GM23338 (cell line): ENCODE results near the gene RRP1. TPM values are rescaled to one million over a fixed set of nuclear protein-coding genes. Genes with fewer than 3 reads are reported as not detected.

Source experiments
- ATAC-seq: fragments of 200-7000 bp; cut with Tn5 transposase; 3 replicates; pipeline ENCODE4 v1.9.1; 2020
- DNase-seq: peaks from one replicate; pipeline ENCODE4 v3.0.0-alpha.2; 2015; ENCODE audit warnings: low spot score
- H2AFZ ChIP-seq: fragments of 200-600 bp; sonication (generic); 2 replicates; pipeline ENCODE4 v1.8.0; 2016; ENCODE audit warnings: antibody characterized with exemption, mild to moderate bottlenecking, moderate library complexity
- H3F3A ChIP-seq: fragments of 200-600 bp; sonication (generic); replicated peaks from 2 replicates; pipeline ENCODE4 v1.8.0; 2017; ENCODE audit warnings: antibody characterized with exemption, mixed run types, low read depth
- H3K27ac ChIP-seq: fragments of 200-600 bp; sonication (generic); 2 replicates; pipeline ENCODE4 v1.6.1; 2016; ENCODE audit warnings: low read depth
- H3K27me3 ChIP-seq: fragments of 200-600 bp; sonication (generic); 2 replicates; pipeline ENCODE4 v1.8.0; 2016; ENCODE audit warnings: mild to moderate bottlenecking, mixed run types, moderate library complexity; ENCODE audit not compliant: insufficient read depth
- H3K36me3 ChIP-seq: fragments of 200-600 bp; sonication (generic); 2 replicates; pipeline ENCODE4 v1.8.0; 2016; ENCODE audit warnings: mild to moderate bottlenecking; ENCODE audit not compliant: insufficient read depth
- H3K4me1 ChIP-seq: fragments of 200-600 bp; sonication (generic); 2 replicates; pipeline ENCODE4 v1.8.0; 2016; ENCODE audit warnings: mild to moderate bottlenecking, moderate library complexity; ENCODE audit not compliant: insufficient read depth
- H3K4me2 ChIP-seq: fragments of 200-600 bp; sonication (generic); 2 replicates; pipeline ENCODE4 v1.7.1; 2017; ENCODE audit warnings: mixed run types
- H3K4me3 ChIP-seq: fragments of 200-600 bp; sonication (generic); 2 replicates; pipeline ENCODE4 v1.6.1; 2016; ENCODE audit warnings: mixed run types
- H3K79me2 ChIP-seq: fragments of 200-600 bp; sonication (generic); replicated peaks from 2 replicates; pipeline ENCODE4 v1.8.0; 2017; ENCODE audit warnings: mild to moderate bottlenecking; ENCODE audit not compliant: insufficient read depth
- H3K9me2 ChIP-seq: fragments of 200-600 bp; sonication (generic); 2 replicates; pipeline ENCODE4 v1.8.0; 2017; ENCODE audit not compliant: insufficient read depth
- H4K20me1 ChIP-seq: fragments of 200-600 bp; sonication (generic); replicated peaks from 2 replicates; pipeline ENCODE4 v1.8.0; 2017; ENCODE audit warnings: mild to moderate bottlenecking; ENCODE audit not compliant: insufficient read depth
- H3K27ac Mint-ChIP-seq: 2 replicates; pipeline ENCODE4 v1.8.0; 2020; ENCODE audit warnings: inconsistent platforms, mild to moderate bottlenecking, moderate library complexity, mixed read lengths
- H3K27me3 Mint-ChIP-seq: 3 replicates; pipeline ENCODE4 v1.8.0; 2022; ENCODE audit warnings: low read depth, mild to moderate bottlenecking, moderate library complexity, mixed read lengths, inconsistent platforms; ENCODE audit not compliant: insufficient read depth, poor library complexity
- H3K36me3 Mint-ChIP-seq: 3 replicates; pipeline ENCODE4 v1.8.0; 2021; ENCODE audit warnings: low read depth, mild to moderate bottlenecking, inconsistent platforms, moderate library complexity, mixed read lengths
- H3K4me1 Mint-ChIP-seq: 3 replicates; pipeline ENCODE4 v1.8.0; 2020; ENCODE audit warnings: mild to moderate bottlenecking, inconsistent platforms, mixed read lengths
- H3K4me3 Mint-ChIP-seq: 3 replicates; pipeline ENCODE4 v1.8.0; 2021; ENCODE audit warnings: moderate library complexity, mild to moderate bottlenecking, inconsistent platforms, mixed read lengths
- H3K9me3 Mint-ChIP-seq: 3 replicates; pipeline ENCODE4 v1.8.0; 2020; ENCODE audit warnings: moderate library complexity, mild to moderate bottlenecking, inconsistent platforms, mixed read lengths
- CREB1 ChIP-seq: fragments of 250-450 bp; sonication (Bioruptor Pico); IDR thresholded peaks from 2 replicates; pipeline ENCODE4 v1.5.0; 2020; ENCODE audit warnings: low read depth, mild to moderate bottlenecking, moderate library complexity
- EZH2 ChIP-seq: fragments of 200-600 bp; sonication (generic); IDR thresholded peaks from one replicate; pipeline ENCODE4 v1.8.0; 2017; ENCODE audit warnings: antibody characterized with exemption, mild to moderate bottlenecking, low read depth; ENCODE audit not compliant: unreplicated experiment
- EZH2phosphoT487 ChIP-seq: fragments of 200-600 bp; sonication (generic); IDR thresholded peaks from one replicate; pipeline ENCODE4 v1.8.1; 2018; ENCODE audit warnings: antibody characterized with exemption; ENCODE audit not compliant: unreplicated experiment
- JUNB ChIP-seq: IDR thresholded peaks from one replicate; pipeline ENCODE4 v1.6.1; 2016; ENCODE audit warnings: antibody characterized with exemption; ENCODE audit not compliant: unreplicated experiment
- NANOG ChIP-seq: IDR thresholded peaks from 2 replicates; pipeline ENCODE4 v1.6.1; 2016; ENCODE audit warnings: antibody characterized with exemption, borderline replicate concordance
- POLR2AphosphoS5 ChIP-seq: IDR thresholded peaks from 2 replicates; pipeline ENCODE4 v1.6.1; 2016; ENCODE audit warnings: antibody characterized with exemption, low read depth
- STAT1 ChIP-seq: IDR thresholded peaks from one replicate; pipeline ENCODE4 v1.6.1; 2016; ENCODE audit warnings: antibody characterized with exemption; ENCODE audit not compliant: unreplicated experiment
- ZNF114 ChIP-seq: fragments of 250-450 bp; sonication (Bioruptor Pico); IDR thresholded peaks from 2 replicates; pipeline ENCODE4 v1.5.0; 2020; ENCODE audit warnings: mild to moderate bottlenecking, moderate library complexity
- ZNF331 ChIP-seq: fragments of 250-450 bp; sonication (Bioruptor Pico); IDR thresholded peaks from 2 replicates; pipeline ENCODE4 v1.5.0; 2020; ENCODE audit warnings: low read depth, mild to moderate bottlenecking, moderate library complexity
- polyA plus RNA-seq: library from polyadenylated mRNA; unstranded; fragments of >200 nt; fragmentation: Nextera tagmentation; extraction: Ambion mirVana; gene quantifications from 2 replicates; pipeline ENCODE4 v1.2.1, GENCODE V29; 2016
- total RNA-seq: library from RNA; depleted of rRNA; stranded (reverse); fragments of >200 nt; shearing (Covaris generic); gene quantifications from 2 replicates; pipeline ENCODE4 v1.2.3, GENCODE V29; 2014
- TF ChIP-seq, protein P1 (sequence below): IDR thresholded peaks from one replicate; pipeline ENCODE4 v1.6.1; 2018; ENCODE audit warnings: antibody characterized with exemption; ENCODE audit not compliant: unreplicated experiment
- TF ChIP-seq, protein P2 (sequence below), 2 experiments: fragments of 200-600 bp in 1 of 2; sonication (generic) in 1 of 2; conservative IDR thresholded peaks; 2 replicates each; pipeline versions ENCODE4 v1.5.1 to v1.6.1; 2016 to 2017; ENCODE audit warnings: antibody characterized with exemption in 2 of 2, low read depth in 2 of 2, mild to moderate bottlenecking in 2 of 2, moderate library complexity in 1 of 2
- TF ChIP-seq, protein P3 (sequence below): fragments of 250-450 bp; sonication (Bioruptor Pico); IDR thresholded peaks from 2 replicates; pipeline ENCODE4 v1.5.0; 2020; ENCODE audit warnings: mild to moderate bottlenecking, moderate library complexity
- TF ChIP-seq, protein P4 (sequence below): IDR thresholded peaks from 2 replicates; pipeline ENCODE4 v1.6.1; 2016; ENCODE audit warnings: antibody characterized with exemption

Gene RRP1
- total and polyA plus RNA-seq, 2 experiments from 2014 or later: 36.5 to 63.5 TPM

DNA sequence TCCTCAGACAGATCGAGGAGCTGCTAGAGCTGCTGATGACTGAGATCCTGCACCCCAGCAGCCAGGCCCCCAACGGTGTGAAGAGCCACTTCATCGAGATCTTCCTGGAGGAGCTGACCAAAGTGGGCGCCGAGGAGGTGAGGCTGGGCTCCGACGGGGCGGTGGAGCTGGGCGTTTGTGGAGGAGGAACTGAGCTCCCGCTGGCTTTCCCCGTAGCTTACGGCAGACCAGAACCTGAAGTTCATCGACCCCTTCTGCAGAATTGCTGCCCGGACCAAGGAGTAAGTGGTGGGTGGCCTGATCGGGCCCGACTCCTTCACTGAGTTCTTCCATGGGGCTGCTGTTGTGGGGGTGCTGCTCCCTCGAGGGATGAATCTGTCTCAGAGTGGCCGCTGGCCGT lies 8.0 kb downstream of the RRP1 start:
- H3K4me3 Mint-ChIP-seq: no peak overlapping the region
- H3K27me3 ChIP-seq: no peaks in the 10 kb centered on the region
- peaks cover 34% of the 10 kb centered on the region for H3K36me3 ChIP-seq
- peaks cover 4% of the 10 kb centered on the region for H4K20me1 ChIP-seq
- H3K9me3 Mint-ChIP-seq: no peaks in the 10 kb centered on the region
- H3K27me3 Mint-ChIP-seq: peaks cover 17% of the 10 kb centered on the region
- ATAC-seq: no peak
- peaks cover 23% of the 10 kb centered on the region for H3K79me2 ChIP-seq
- no peaks in the 10 kb centered on the region for H3K4me1 Mint-ChIP-seq
- H3K27ac Mint-ChIP-seq: no peak overlapping the region
- H3K36me3 Mint-ChIP-seq: peaks cover 97% of the 10 kb centered on the region
- no peaks in the 10 kb centered on the region for H3K4me1 ChIP-seq
- H3K4me2 ChIP-seq: no peak overlapping the region
- H3K4me3 ChIP-seq: no peak overlapping the region
- no peak for DNase-seq
- H3K27ac ChIP-seq: no peak overlapping the region
- TF ChIP-seq EZH2 (no peak), EZH2phosphoT487 (no peak), POLR2AphosphoS5 (no peak), JUNB (no peak), NANOG (no peak), ZNF114 (CRISPR knock-in tag) (no peak), CREB1 (no peak), ZNF331 (CRISPR knock-in tag) (no peak), STAT1 (no peak)
- TF ChIP-seq, protein P1, sequence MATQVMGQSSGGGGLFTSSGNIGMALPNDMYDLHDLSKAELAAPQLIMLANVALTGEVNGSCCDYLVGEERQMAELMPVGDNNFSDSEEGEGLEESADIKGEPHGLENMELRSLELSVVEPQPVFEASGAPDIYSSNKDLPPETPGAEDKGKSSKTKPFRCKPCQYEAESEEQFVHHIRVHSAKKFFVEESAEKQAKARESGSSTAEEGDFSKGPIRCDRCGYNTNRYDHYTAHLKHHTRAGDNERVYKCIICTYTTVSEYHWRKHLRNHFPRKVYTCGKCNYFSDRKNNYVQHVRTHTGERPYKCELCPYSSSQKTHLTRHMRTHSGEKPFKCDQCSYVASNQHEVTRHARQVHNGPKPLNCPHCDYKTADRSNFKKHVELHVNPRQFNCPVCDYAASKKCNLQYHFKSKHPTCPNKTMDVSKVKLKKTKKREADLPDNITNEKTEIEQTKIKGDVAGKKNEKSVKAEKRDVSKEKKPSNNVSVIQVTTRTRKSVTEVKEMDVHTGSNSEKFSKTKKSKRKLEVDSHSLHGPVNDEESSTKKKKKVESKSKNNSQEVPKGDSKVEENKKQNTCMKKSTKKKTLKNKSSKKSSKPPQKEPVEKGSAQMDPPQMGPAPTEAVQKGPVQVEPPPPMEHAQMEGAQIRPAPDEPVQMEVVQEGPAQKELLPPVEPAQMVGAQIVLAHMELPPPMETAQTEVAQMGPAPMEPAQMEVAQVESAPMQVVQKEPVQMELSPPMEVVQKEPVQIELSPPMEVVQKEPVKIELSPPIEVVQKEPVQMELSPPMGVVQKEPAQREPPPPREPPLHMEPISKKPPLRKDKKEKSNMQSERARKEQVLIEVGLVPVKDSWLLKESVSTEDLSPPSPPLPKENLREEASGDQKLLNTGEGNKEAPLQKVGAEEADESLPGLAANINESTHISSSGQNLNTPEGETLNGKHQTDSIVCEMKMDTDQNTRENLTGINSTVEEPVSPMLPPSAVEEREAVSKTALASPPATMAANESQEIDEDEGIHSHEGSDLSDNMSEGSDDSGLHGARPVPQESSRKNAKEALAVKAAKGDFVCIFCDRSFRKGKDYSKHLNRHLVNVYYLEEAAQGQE: no peak
- TF ChIP-seq, protein P2, sequence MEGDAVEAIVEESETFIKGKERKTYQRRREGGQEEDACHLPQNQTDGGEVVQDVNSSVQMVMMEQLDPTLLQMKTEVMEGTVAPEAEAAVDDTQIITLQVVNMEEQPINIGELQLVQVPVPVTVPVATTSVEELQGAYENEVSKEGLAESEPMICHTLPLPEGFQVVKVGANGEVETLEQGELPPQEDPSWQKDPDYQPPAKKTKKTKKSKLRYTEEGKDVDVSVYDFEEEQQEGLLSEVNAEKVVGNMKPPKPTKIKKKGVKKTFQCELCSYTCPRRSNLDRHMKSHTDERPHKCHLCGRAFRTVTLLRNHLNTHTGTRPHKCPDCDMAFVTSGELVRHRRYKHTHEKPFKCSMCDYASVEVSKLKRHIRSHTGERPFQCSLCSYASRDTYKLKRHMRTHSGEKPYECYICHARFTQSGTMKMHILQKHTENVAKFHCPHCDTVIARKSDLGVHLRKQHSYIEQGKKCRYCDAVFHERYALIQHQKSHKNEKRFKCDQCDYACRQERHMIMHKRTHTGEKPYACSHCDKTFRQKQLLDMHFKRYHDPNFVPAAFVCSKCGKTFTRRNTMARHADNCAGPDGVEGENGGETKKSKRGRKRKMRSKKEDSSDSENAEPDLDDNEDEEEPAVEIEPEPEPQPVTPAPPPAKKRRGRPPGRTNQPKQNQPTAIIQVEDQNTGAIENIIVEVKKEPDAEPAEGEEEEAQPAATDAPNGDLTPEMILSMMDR (conservative IDR thresholded peaks at IDR 0.05; ENCODE audit: low read depth in 2 of 2): no peak
- TF ChIP-seq, protein P3, sequence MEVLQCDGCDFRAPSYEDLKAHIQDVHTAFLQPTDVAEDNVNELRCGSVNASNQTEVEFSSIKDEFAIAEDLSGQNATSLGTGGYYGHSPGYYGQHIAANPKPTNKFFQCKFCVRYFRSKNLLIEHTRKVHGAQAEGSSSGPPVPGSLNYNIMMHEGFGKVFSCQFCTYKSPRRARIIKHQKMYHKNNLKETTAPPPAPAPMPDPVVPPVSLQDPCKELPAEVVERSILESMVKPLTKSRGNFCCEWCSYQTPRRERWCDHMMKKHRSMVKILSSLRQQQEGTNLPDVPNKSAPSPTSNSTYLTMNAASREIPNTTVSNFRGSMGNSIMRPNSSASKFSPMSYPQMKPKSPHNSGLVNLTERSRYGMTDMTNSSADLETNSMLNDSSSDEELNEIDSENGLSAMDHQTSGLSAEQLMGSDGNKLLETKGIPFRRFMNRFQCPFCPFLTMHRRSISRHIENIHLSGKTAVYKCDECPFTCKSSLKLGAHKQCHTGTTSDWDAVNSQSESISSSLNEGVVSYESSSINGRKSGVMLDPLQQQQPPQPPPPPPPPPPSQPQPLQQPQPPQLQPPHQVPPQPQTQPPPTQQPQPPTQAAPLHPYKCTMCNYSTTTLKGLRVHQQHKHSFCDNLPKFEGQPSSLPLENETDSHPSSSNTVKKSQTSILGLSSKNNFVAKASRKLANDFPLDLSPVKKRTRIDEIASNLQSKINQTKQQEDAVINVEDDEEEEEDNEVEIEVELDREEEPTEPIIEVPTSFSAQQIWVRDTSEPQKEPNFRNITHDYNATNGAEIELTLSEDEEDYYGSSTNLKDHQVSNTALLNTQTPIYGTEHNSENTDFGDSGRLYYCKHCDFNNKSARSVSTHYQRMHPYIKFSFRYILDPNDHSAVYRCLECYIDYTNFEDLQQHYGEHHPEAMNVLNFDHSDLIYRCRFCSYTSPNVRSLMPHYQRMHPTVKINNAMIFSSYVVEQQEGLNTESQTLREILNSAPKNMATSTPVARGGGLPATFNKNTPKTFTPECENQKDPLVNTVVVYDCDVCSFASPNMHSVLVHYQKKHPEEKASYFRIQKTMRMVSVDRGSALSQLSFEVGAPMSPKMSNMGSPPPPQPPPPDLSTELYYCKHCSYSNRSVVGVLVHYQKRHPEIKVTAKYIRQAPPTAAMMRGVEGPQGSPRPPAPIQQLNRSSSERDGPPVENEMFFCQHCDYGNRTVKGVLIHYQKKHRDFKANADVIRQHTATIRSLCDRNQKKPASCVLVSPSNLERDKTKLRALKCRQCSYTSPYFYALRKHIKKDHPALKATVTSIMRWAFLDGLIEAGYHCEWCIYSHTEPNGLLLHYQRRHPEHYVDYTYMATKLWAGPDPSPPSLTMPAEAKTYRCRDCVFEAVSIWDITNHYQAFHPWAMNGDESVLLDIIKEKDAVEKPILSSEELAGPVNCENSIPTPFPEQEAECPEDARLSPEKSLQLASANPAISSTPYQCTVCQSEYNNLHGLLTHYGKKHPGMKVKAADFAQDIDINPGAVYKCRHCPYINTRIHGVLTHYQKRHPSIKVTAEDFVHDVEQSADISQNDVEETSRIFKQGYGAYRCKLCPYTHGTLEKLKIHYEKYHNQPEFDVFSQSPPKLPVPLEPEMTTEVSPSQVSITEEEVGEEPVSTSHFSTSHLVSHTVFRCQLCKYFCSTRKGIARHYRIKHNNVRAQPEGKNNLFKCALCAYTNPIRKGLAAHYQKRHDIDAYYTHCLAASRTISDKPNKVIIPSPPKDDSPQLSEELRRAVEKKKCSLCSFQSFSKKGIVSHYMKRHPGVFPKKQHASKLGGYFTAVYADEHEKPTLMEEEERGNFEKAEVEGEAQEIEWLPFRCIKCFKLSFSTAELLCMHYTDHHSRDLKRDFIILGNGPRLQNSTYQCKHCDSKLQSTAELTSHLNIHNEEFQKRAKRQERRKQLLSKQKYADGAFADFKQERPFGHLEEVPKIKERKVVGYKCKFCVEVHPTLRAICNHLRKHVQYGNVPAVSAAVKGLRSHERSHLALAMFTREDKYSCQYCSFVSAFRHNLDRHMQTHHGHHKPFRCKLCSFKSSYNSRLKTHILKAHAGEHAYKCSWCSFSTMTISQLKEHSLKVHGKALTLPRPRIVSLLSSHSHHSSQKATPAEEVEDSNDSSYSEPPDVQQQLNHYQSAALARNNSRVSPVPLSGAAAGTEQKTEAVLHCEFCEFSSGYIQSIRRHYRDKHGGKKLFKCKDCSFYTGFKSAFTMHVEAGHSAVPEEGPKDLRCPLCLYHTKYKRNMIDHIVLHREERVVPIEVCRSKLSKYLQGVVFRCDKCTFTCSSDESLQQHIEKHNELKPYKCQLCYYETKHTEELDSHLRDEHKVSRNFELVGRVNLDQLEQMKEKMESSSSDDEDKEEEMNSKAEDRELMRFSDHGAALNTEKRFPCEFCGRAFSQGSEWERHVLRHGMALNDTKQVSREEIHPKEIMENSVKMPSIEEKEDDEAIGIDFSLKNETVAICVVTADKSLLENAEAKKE (CRISPR knock-in tag): no peak
- TF ChIP-seq, protein P4, sequence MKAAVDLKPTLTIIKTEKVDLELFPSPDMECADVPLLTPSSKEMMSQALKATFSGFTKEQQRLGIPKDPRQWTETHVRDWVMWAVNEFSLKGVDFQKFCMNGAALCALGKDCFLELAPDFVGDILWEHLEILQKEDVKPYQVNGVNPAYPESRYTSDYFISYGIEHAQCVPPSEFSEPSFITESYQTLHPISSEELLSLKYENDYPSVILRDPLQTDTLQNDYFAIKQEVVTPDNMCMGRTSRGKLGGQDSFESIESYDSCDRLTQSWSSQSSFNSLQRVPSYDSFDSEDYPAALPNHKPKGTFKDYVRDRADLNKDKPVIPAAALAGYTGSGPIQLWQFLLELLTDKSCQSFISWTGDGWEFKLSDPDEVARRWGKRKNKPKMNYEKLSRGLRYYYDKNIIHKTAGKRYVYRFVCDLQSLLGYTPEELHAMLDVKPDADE: no peak
- H3F3A ChIP-seq: 0 out of 2 replicates have a peak, but pooled peaks cover 3% of the 10 kb centered on the region
- no peaks in the 10 kb centered on the region for H3K9me2 ChIP-seq
- no peak overlapping the region for H2AFZ ChIP-seq
